Liver (tissue), 9 donors: ENCODE measurements around the gene ACOT7. TPM values are rescaled to one million over a fixed set of nuclear protein-coding genes. Genes with fewer than 3 reads are reported as not detected.

ENCODE experiments used
- DNase-seq: peaks from one replicate; pipeline ENCODE4 v3.0.0-alpha.2; 2017; ENCODE audit warnings: low spot score
- H3K27ac ChIP-seq, 2 donors: one replicate each; pipeline ENCODE4 v1.7.0; 2013; ENCODE audit warnings: inconsistent platforms in 2 of 2, low read length in 2 of 2, control low read depth in 1 of 2, low read depth in 1 of 2, mild to moderate bottlenecking in 1 of 2
- H3K27me3 ChIP-seq, 4 donors: one replicate each; pipeline versions ENCODE4 v1.6.1 to v1.7.0; 2013; ENCODE audit warnings: low read length in 3 of 4, inconsistent platforms in 1 of 4, mild to moderate bottlenecking in 1 of 4, moderate library complexity in 1 of 4; ENCODE audit not compliant: control insufficient read depth in 4 of 4, insufficient read depth in 4 of 4
- H3K36me3 ChIP-seq, 4 donors: one replicate each; pipeline versions ENCODE4 v1.6.1 to v1.7.0; 2013; ENCODE audit warnings: low read length in 3 of 4, mild to moderate bottlenecking in 3 of 4, low read depth in 1 of 4, moderate library complexity in 1 of 4; ENCODE audit not compliant: control insufficient read depth in 4 of 4, insufficient read depth in 3 of 4
- H3K4me1 ChIP-seq, 4 donors: one replicate each; pipeline versions ENCODE4 v1.6.1 to v1.7.0; 2013; ENCODE audit warnings: low read length in 3 of 4, mild to moderate bottlenecking in 3 of 4, moderate library complexity in 1 of 4; ENCODE audit not compliant: control insufficient read depth in 4 of 4, insufficient read depth in 4 of 4
- H3K4me3 ChIP-seq, 3 donors: one replicate each; pipeline versions ENCODE4 v1.6.1 to v1.7.0; 2013; ENCODE audit warnings: low read length in 3 of 3, control low read depth in 1 of 3, low read depth in 1 of 3, mild to moderate bottlenecking in 1 of 3
- H3K9ac ChIP-seq, 2 donors: one replicate each; pipeline ENCODE4 v1.7.0; 2013; ENCODE audit warnings: low read length in 2 of 2, mild to moderate bottlenecking in 2 of 2, moderate library complexity in 2 of 2, control low read depth in 1 of 2, low read depth in 1 of 2
- H3K9me3 ChIP-seq, 4 donors: one replicate each; pipeline versions ENCODE4 v1.6.1 to v1.7.0; 2013; ENCODE audit warnings: low read length in 3 of 4; ENCODE audit not compliant: control insufficient read depth in 4 of 4
- ATF3 ChIP-seq: IDR thresholded peaks from 2 replicates; pipeline ENCODE4 v1.6.1; 2016; ENCODE audit warnings: antibody characterized with exemption
- CTCF ChIP-seq: fragments of 150-350 bp; IDR thresholded peaks from 2 replicates; pipeline ENCODE4 v1.5.1; 2017; ENCODE audit warnings: improper control_type of control experiment, low read depth, low read length; ENCODE audit not compliant: missing input control
- EGR1 ChIP-seq, 2 donors: IDR thresholded peaks; 2 replicates each; pipeline ENCODE4 v1.6.1; 2016 to 2018; ENCODE audit warnings: antibody characterized with exemption in 2 of 2, low read depth in 2 of 2
- FOXA1 ChIP-seq: IDR thresholded peaks from 2 replicates; pipeline ENCODE4 v1.6.1; 2016; ENCODE audit warnings: antibody characterized with exemption
- FOXA2 ChIP-seq: IDR thresholded peaks from 2 replicates; pipeline ENCODE4 v1.6.1; 2016; ENCODE audit warnings: antibody characterized with exemption
- GABPA ChIP-seq, 2 donors: IDR thresholded peaks in 1 of 2; conservative IDR thresholded peaks in 1 of 2; 2 replicates each; pipeline ENCODE4 v1.6.1; 2016; ENCODE audit warnings: antibody characterized with exemption in 2 of 2, mild to moderate bottlenecking in 1 of 2, moderate library complexity in 1 of 2
- HNF4A ChIP-seq, 2 donors: conservative IDR thresholded peaks; 2 replicates each; pipeline ENCODE4 v1.6.1; 2016; ENCODE audit warnings: antibody characterized with exemption in 2 of 2, mild to moderate bottlenecking in 2 of 2
- HNF4G ChIP-seq: IDR thresholded peaks from 2 replicates; pipeline ENCODE4 v1.6.1; 2016; ENCODE audit warnings: antibody characterized with exemption
- JUND ChIP-seq, 2 donors: IDR thresholded peaks; 2 replicates each; pipeline ENCODE4 v1.6.1; 2016; ENCODE audit warnings: antibody characterized with exemption in 2 of 2
- MAX ChIP-seq: IDR thresholded peaks from 2 replicates; pipeline ENCODE4 v1.6.1; 2016; ENCODE audit warnings: antibody characterized with exemption
- NR2F2 ChIP-seq: IDR thresholded peaks from 2 replicates; pipeline ENCODE4 v1.6.1; 2016; ENCODE audit warnings: antibody characterized with exemption
- RAD21 ChIP-seq, 2 donors: IDR thresholded peaks; 2 replicates each; pipeline ENCODE4 v1.6.1; 2016; ENCODE audit warnings: antibody characterized with exemption in 2 of 2, mild to moderate bottlenecking in 2 of 2
- REST ChIP-seq: IDR thresholded peaks from 2 replicates; pipeline ENCODE4 v1.6.1; 2016; ENCODE audit warnings: antibody characterized with exemption, mild to moderate bottlenecking
- RXRA ChIP-seq, 2 donors: IDR thresholded peaks; 2 replicates each; pipeline ENCODE4 v1.6.1; 2017 to 2018; ENCODE audit warnings: antibody characterized with exemption in 2 of 2, mild to moderate bottlenecking in 1 of 2
- SP1 ChIP-seq: IDR thresholded peaks from 2 replicates; pipeline ENCODE4 v1.6.1; 2018; ENCODE audit warnings: antibody characterized with exemption, mild to moderate bottlenecking
- TAF1 ChIP-seq: conservative IDR thresholded peaks from 2 replicates; pipeline ENCODE4 v1.6.1; 2016; ENCODE audit warnings: antibody characterized with exemption, mild to moderate bottlenecking
- YY1 ChIP-seq: IDR thresholded peaks from 2 replicates; pipeline ENCODE4 v1.6.1; 2016; ENCODE audit warnings: antibody characterized with exemption, mild to moderate bottlenecking
- ZBTB33 ChIP-seq: IDR thresholded peaks from 2 replicates; pipeline ENCODE4 v1.6.1; 2016; ENCODE audit warnings: antibody characterized with exemption
- WGBS: extraction: QIAGEN DNeasy Blood & Tissue Kit; methylation state at CpG from one replicate; pipeline ENCODE4 v1.1.7; 2013; 5-methylcytosine and 5-hydroxymethylcytosine counted together
- polyA plus RNA-seq, 2 donors: library from polyadenylated mRNA; stranded (reverse) in 1 of 2; unstranded in 1 of 2; fragments of 200-250 nt in 1 of 2; fragments of >200 nt in 1 of 2; fragmentation: Nextera tagmentation in 1 of 2; extraction: Ambion mirVana in 1 of 2; gene quantifications; one replicate each; pipeline versions ENCODE4 v1.2.1 to v1.2.3, GENCODE V29; 2013 to 2015
- total RNA-seq, 2 donors: library from RNA; depleted of rRNA; stranded (reverse); fragments of >200 nt; gene quantifications; one replicate each; pipeline ENCODE4 v1.2.3, GENCODE V29; 2014
- donor health status: healthy.
- donor health status: healthy.
- donor health status: healthy.
- donor health status: healthy.
- donor health status: healthy.

ACOT7 gene
- total and polyA plus RNA-seq, 4 donors = 8.7 to 14.4 (median 10.4) TPM

- Histone ChIP-seq H3K4me1 (peaks cover 11 to 27% (median 20%) of the 10 kb centered on the region in 4 donors), H3K9me3 (no peaks in the 10 kb centered on the region), H3K9ac (no peak overlapping the region), H3K36me3 (no peaks in the 10 kb centered on the region), H3K27me3 (no peaks in the 10 kb centered on the region), H3K27ac (peak overlapping the region in 1 of 2 donors; percentile 5), H3K4me3 (no peak overlapping the region)
- no peak for TF ChIP-seq NR2F2
- no peak for TF ChIP-seq HNF4A (conservative IDR thresholded peaks at IDR 0.05)
- no peak for TF ChIP-seq JUND (IDR thresholded peaks at IDR 0.05)
- no peak for TF ChIP-seq REST
- no peak for TF ChIP-seq FOXA1
- TF ChIP-seq ATF3 = no peak
- TF ChIP-seq HNF4G = no peak
- no peak for TF ChIP-seq YY1
- no peak for TF ChIP-seq RAD21 (IDR thresholded peaks at IDR 0.05)
- no peak for TF ChIP-seq SP1
- no peak for TF ChIP-seq EGR1 (IDR thresholded peaks at IDR 0.05; ENCODE audit: low read depth in 2 of 2)
- TF ChIP-seq CTCF = no peak
- TF ChIP-seq TAF1 = no peak
- no peak for TF ChIP-seq FOXA2
- no peak for TF ChIP-seq ZBTB33
- TF ChIP-seq MAX = no peak
- TF ChIP-seq RXRA (IDR thresholded peaks at IDR 0.05) = no peak
- no peak for TF ChIP-seq GABPA (IDR thresholded peaks at IDR 0.05 in 1 of 2, conservative IDR thresholded peaks at IDR 0.05 in 1 of 2)
- 89% methylated on average over 25 of the region's 25 CpGs for WGBS
- no peak for DNase-seq
Observed at GRCh38 chr1:6262555-6263420, 130.8 kb downstream of the ACOT7 start.
